ENCODE measurements around the gene MNAT1.

Gene MNAT1

DNA sequence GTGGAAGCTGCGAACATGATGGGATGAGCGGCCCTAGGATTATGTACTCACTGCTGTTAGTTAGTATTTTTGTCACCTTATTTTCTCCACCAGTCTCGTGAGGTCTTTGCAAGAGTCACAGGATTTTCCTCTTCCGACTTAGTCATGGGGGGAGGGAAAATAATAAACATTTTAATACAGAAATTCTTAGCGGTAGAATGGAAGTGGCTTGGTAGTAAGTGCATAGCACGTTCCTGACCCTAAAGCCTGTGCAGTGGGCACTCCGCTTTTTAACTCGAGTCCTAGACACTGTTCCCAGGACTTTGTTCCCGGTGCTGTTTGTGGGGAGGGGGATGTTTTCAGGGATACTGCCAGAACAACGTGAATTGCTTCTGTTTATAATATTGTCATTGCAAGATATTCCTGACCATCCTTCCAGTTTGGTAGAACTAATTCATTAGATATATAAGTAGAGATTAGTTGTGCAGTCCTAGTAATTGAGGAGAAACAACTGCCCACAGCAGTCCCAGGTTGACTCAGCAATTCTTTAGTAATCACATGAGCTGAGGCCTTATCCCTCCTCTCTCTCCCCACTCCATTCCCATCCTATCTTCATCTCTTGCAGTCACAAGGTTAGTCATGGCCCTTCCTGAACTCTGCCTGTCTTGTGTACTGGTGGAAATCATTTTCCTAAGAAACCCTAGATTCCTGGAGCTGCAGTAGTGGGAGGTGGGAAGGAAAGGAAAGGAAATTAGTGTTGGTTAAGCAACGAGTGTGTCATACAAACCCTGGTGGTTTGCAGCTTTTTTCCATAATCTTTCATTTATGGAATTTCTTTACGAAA lies 247.3 kb downstream of the MNAT1 start:
- peak overlapping the region; percentile 61 to 84 for H3K27ac ChIP-seq (ENCODE audit: insufficient read depth in 1 of 2, low read depth in 1 of 2, low read length in 2 of 2, poor library complexity in 1 of 2, severe bottlenecking in 2 of 2)
- peaks cover 0 to 8% (median 3%) of the 10 kb centered on the region in 4 experiments for H3K36me3 ChIP-seq (ENCODE audit: control insufficient read depth in 4 of 4, insufficient read depth in 4 of 4, low read length in 3 of 4)
- peaks cover 10 to 28% (median 19%) of the 10 kb centered on the region in 4 experiments for H3K4me1 ChIP-seq (ENCODE audit: control extremely low read depth in 1 of 4, control insufficient read depth in 4 of 4, insufficient read depth in 4 of 4, low read length in 3 of 4)
- WGBS (ENCODE audit: insufficient coverage) = 0% methylated on average over 2 of the region's 12 CpGs
- ChIA-PET CTCF (interaction anchor here (1.2 to 1.3 kb wide), 2 partner anchors 19 to 351 kb away, joined by 3 read pairs; no protein-coding TSS in a partner anchor), POLR2A (no interaction called here)
- H3K9me3 ChIP-seq (ENCODE audit: control extremely low read depth in 1 of 5, control insufficient read depth in 4 of 5, insufficient read depth in 2 of 5, low read depth in 1 of 5, low read length in 4 of 5) = no peaks in the 10 kb centered on the region
- H3K4me3 ChIP-seq (ENCODE audit: control insufficient read depth in 1 of 7, extremely low read depth in 1 of 7, insufficient read depth in 4 of 7, low read depth in 2 of 7, low read length in 6 of 7) = peak overlapping the region; percentile 75 to 98 (median 98)
- H3K27me3 ChIP-seq (replicated peaks in 2 of 5; ENCODE audit: control insufficient read depth in 4 of 5, insufficient read depth in 5 of 5, low read length in 4 of 5) = no peaks in the 10 kb centered on the region
- peak in 1 of 3 donors; percentile 29 for DNase-seq

DNA sequence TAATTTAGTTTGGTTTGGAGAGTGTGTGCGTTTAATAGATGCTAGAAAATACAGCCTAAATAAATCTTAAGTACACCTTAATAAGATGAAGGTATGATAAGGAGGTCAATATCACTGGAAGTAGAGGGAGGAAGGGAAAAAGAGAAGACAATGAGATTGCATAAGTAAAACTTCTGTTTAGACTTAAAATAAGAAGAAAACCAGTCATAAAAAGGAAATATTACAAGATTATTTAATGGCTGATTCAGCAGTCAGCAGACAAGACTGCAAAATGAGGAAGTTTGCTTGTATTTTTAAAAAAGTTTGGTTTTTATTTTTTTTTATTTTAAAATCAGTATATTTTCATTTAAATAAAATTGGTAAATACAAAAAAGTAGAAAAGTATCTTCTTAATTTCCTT lies 249.6 kb downstream of the MNAT1 start:
- no peaks in the 10 kb centered on the region for H3K27me3 ChIP-seq (replicated peaks in 2 of 5; ENCODE audit: control insufficient read depth in 4 of 5, insufficient read depth in 5 of 5, low read length in 4 of 5)
- CTCF ChIA-PET = no interaction called here
- no CpG with 5 or more reads among the region's 1 CpG for WGBS (ENCODE audit: insufficient coverage)

DNA sequence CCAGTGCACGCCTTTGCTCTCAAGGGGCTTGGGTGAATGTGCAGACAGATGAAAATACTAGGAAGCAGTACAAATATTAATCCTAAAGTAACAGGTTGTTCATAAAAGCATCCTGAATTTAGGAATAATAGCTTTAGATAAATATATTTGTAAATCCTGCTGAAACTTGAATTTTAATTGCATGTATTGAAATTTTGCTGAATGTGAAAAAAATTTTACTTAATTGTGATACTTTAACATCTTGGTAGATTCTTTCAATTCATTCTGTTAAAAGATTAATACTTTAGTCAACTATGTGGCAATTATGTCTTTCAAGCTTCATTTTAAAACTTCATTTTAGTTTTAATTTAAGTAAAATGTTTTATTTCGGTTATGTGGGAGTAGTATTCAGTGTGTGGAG lies 251.9 kb downstream of the MNAT1 start:
- no peaks in the 10 kb centered on the region for H3K27me3 ChIP-seq (replicated peaks in 2 of 5; ENCODE audit: control insufficient read depth in 4 of 5, insufficient read depth in 5 of 5, low read length in 4 of 5)
- H3K36me3 ChIP-seq (ENCODE audit: control insufficient read depth in 4 of 4, insufficient read depth in 4 of 4, low read length in 3 of 4) = peaks cover 0 to 13% (median 12%) of the 10 kb centered on the region in 4 experiments
- POLR2A ChIA-PET = no interaction called here
- DNase-seq = no peak
- CTCF ChIA-PET = no interaction called here
- peaks cover 5 to 22% (median 10%) of the 10 kb centered on the region in 4 experiments for H3K4me1 ChIP-seq (ENCODE audit: control extremely low read depth in 1 of 4, control insufficient read depth in 4 of 4, insufficient read depth in 4 of 4, low read length in 3 of 4)
- no peak overlapping the region for H3K27ac ChIP-seq (ENCODE audit: insufficient read depth in 1 of 2, low read depth in 1 of 2, low read length in 2 of 2, poor library complexity in 1 of 2, severe bottlenecking in 2 of 2)
- no peak overlapping the region for H3K4me3 ChIP-seq (ENCODE audit: control insufficient read depth in 1 of 7, extremely low read depth in 1 of 7, insufficient read depth in 4 of 7, low read depth in 2 of 7, low read length in 6 of 7)
- no peaks in the 10 kb centered on the region for H3K9me3 ChIP-seq (ENCODE audit: control extremely low read depth in 1 of 5, control insufficient read depth in 4 of 5, insufficient read depth in 2 of 5, low read depth in 1 of 5, low read length in 4 of 5)
- no CpG with 5 or more reads among the region's 2 CpGs for WGBS (ENCODE audit: insufficient coverage)

More for the DNA sequence above, 249.6 kb downstream of the MNAT1 start:
- peak in 2 of 3 donors; percentile 33 to 47 for DNase-seq
- POLR2A ChIA-PET = no interaction called here
- no peaks in the 10 kb centered on the region for H3K9me3 ChIP-seq (ENCODE audit: control extremely low read depth in 1 of 5, control insufficient read depth in 4 of 5, insufficient read depth in 2 of 5, low read depth in 1 of 5, low read length in 4 of 5)
- H3K4me3 ChIP-seq (ENCODE audit: control insufficient read depth in 1 of 7, extremely low read depth in 1 of 7, insufficient read depth in 4 of 7, low read depth in 2 of 7, low read length in 6 of 7) = no peak overlapping the region
- H3K36me3 ChIP-seq (ENCODE audit: control insufficient read depth in 4 of 4, insufficient read depth in 4 of 4, low read length in 3 of 4) = peaks cover 0 to 9% (median 8%) of the 10 kb centered on the region in 4 experiments
- H3K27ac ChIP-seq (ENCODE audit: insufficient read depth in 1 of 2, low read depth in 1 of 2, low read length in 2 of 2, poor library complexity in 1 of 2, severe bottlenecking in 2 of 2) = no peak overlapping the region
- H3K4me1 ChIP-seq (ENCODE audit: control extremely low read depth in 1 of 4, control insufficient read depth in 4 of 4, insufficient read depth in 4 of 4, low read length in 3 of 4) = peaks cover 10 to 28% (median 19%) of the 10 kb centered on the region in 4 experiments

DNA sequence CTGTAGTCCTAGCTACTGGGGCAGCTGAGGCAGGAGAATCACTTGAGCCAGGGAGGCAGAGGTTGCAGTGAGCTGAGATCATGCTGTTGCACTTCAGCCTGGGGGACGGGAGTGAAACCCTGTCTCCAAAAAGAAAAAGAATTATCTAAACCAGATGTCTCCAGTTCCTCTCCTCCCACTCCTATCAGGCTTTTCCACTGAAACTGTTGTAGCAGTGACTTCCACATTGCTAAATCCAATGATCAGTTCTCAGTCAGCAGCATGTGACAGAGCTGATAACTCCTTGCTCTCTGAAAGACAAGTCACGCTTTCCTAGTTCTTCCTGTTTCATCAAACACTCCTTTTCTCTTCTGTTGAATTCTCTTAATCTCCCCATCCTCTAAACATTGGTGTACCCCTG lies 255.0 kb downstream of the MNAT1 start:
- H3K27me3 ChIP-seq (replicated peaks in 2 of 5; ENCODE audit: control insufficient read depth in 4 of 5, insufficient read depth in 5 of 5, low read length in 4 of 5) = no peaks in the 10 kb centered on the region
- POLR2A ChIA-PET = no interaction called here
- peaks cover 0 to 24% (median 12%) of the 10 kb centered on the region in 4 experiments for H3K36me3 ChIP-seq (ENCODE audit: control insufficient read depth in 4 of 4, insufficient read depth in 4 of 4, low read length in 3 of 4)

DNA sequence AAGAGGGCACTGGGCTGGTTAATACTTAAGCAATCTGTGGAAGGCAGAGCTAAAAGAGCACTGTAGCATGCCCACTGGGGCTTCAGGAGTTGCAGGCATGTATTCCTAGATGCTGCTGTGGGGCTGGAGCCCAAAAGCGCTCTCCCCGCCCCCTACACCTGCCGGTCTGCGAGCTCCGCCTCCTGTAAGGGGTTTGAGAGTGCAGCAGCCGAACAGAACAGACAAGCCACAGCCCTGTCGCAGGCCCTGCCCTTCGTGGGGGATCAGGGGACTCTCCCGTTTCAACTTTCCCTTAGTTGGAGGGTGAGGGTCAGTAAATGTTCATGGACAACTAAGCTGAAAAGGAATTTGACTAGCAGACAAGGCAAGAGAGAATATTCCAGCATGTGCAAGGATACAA lies 264.1 kb downstream of the MNAT1 start:
- Histone ChIP-seq H3K9me3 (ENCODE audit: control extremely low read depth in 1 of 5, control insufficient read depth in 4 of 5, insufficient read depth in 2 of 5, low read depth in 1 of 5, low read length in 4 of 5) (peaks cover 0 to 13% (median 0%) of the 10 kb centered on the region in 5 experiments), H3K27me3 (replicated peaks in 2 of 5; ENCODE audit: control insufficient read depth in 4 of 5, insufficient read depth in 5 of 5, low read length in 4 of 5) (no peaks in the 10 kb centered on the region), H3K4me3 (ENCODE audit: control insufficient read depth in 1 of 7, extremely low read depth in 1 of 7, insufficient read depth in 4 of 7, low read depth in 2 of 7, low read length in 6 of 7) (no peak overlapping the region), H3K27ac (ENCODE audit: insufficient read depth in 1 of 2, low read depth in 1 of 2, low read length in 2 of 2, poor library complexity in 1 of 2, severe bottlenecking in 2 of 2) (no peak overlapping the region), H3K4me1 (ENCODE audit: control extremely low read depth in 1 of 4, control insufficient read depth in 4 of 4, insufficient read depth in 4 of 4, low read length in 3 of 4) (no peaks in the 10 kb centered on the region), H3K36me3 (ENCODE audit: control insufficient read depth in 4 of 4, insufficient read depth in 4 of 4, low read length in 3 of 4) (peaks cover 0 to 11% (median 0%) of the 10 kb centered on the region in 4 experiments)
- no peak for DNase-seq
- WGBS (ENCODE audit: insufficient coverage) = 94% methylated on average over 8 of the region's 9 CpGs
- POLR2A ChIA-PET = no interaction called here
- CTCF ChIA-PET = no interaction called here

More for the DNA sequence above, 255.0 kb downstream of the MNAT1 start:
- 100% methylated on average over 1 of the region's 2 CpGs for WGBS (ENCODE audit: insufficient coverage)
- H3K27ac ChIP-seq (ENCODE audit: insufficient read depth in 1 of 2, low read depth in 1 of 2, low read length in 2 of 2, poor library complexity in 1 of 2, severe bottlenecking in 2 of 2) = no peak overlapping the region
- no peaks in the 10 kb centered on the region for H3K9me3 ChIP-seq (ENCODE audit: control extremely low read depth in 1 of 5, control insufficient read depth in 4 of 5, insufficient read depth in 2 of 5, low read depth in 1 of 5, low read length in 4 of 5)
- peaks cover 0 to 2% (median 0%) of the 10 kb centered on the region in 4 experiments for H3K4me1 ChIP-seq (ENCODE audit: control extremely low read depth in 1 of 4, control insufficient read depth in 4 of 4, insufficient read depth in 4 of 4, low read length in 3 of 4)
- peak in 2 of 3 donors; percentile 7 to 34 for DNase-seq
- no peak overlapping the region for H3K4me3 ChIP-seq (ENCODE audit: control insufficient read depth in 1 of 7, extremely low read depth in 1 of 7, insufficient read depth in 4 of 7, low read depth in 2 of 7, low read length in 6 of 7)
- CTCF ChIA-PET = no interaction called here

DNA sequence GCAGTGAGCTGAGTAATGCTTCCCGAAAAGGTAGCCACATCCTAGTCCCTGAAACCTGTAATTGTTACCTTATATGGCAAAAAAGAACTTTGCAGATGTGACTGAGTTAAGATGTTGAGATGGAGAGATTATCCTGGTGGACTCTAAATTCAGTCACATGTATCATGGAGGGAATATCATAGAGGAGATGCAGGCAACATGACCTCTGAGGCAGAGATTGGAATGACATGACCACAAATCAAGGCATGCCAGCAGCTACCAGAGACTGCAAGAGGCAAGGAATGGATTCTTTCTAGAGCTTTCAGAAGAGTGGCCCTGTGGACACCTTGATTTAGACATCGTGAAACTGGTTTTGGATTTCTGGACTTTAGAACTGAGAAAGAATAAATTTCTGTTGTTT lies 265.0 kb downstream of the MNAT1 start:
- Histone ChIP-seq H3K4me1 (ENCODE audit: control extremely low read depth in 1 of 4, control insufficient read depth in 4 of 4, insufficient read depth in 4 of 4, low read length in 3 of 4) (no peaks in the 10 kb centered on the region), H3K27me3 (replicated peaks in 2 of 5; ENCODE audit: control insufficient read depth in 4 of 5, insufficient read depth in 5 of 5, low read length in 4 of 5) (no peaks in the 10 kb centered on the region), H3K36me3 (ENCODE audit: control insufficient read depth in 4 of 4, insufficient read depth in 4 of 4, low read length in 3 of 4) (peaks cover 0 to 9% (median 0%) of the 10 kb centered on the region in 4 experiments), H3K4me3 (ENCODE audit: control insufficient read depth in 1 of 7, extremely low read depth in 1 of 7, insufficient read depth in 4 of 7, low read depth in 2 of 7, low read length in 6 of 7) (no peak overlapping the region), H3K9me3 (ENCODE audit: control extremely low read depth in 1 of 5, control insufficient read depth in 4 of 5, insufficient read depth in 2 of 5, low read depth in 1 of 5, low read length in 4 of 5) (peaks cover 0 to 13% (median 0%) of the 10 kb centered on the region in 5 experiments), H3K27ac (ENCODE audit: insufficient read depth in 1 of 2, low read depth in 1 of 2, low read length in 2 of 2, poor library complexity in 1 of 2, severe bottlenecking in 2 of 2) (no peak overlapping the region)
- POLR2A ChIA-PET = no interaction called here
- no CpG with 5 or more reads among the region's 2 CpGs for WGBS (ENCODE audit: insufficient coverage)
- DNase-seq = no peak
- CTCF ChIA-PET = interaction anchor here (0.6 kb wide), 1 partner anchor 353 kb away, joined by 3 read pairs; no protein-coding TSS in a partner anchor

DNA sequence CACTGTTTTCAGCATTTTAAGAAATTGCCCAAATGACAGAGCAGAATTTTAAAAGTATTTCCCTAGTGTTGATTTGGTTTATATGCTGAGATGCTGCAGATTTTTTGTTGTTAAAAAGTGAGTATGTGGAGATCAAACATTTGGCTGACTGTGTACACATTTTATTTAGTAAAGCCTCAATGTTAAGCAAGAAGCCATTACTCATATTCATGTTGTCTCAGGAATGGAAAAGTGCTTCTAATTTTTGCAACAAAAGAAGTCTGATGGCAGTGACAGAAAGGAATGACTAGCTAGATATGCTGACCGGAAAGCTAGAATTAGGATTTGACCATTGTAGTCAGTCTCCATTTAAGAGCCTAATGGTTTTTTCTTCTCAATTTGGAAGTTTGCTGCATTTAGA lies 269.0 kb downstream of the MNAT1 start:
- POLR2A ChIA-PET = no interaction called here
- Histone ChIP-seq H3K27me3 (replicated peaks in 2 of 5; ENCODE audit: control insufficient read depth in 4 of 5, insufficient read depth in 5 of 5, low read length in 4 of 5) (no peaks in the 10 kb centered on the region), H3K36me3 (ENCODE audit: control insufficient read depth in 4 of 4, insufficient read depth in 4 of 4, low read length in 3 of 4) (peaks cover 0 to 1% (median 0%) of the 10 kb centered on the region in 4 experiments), H3K27ac (ENCODE audit: insufficient read depth in 1 of 2, low read depth in 1 of 2, low read length in 2 of 2, poor library complexity in 1 of 2, severe bottlenecking in 2 of 2) (no peak overlapping the region), H3K4me1 (ENCODE audit: control extremely low read depth in 1 of 4, control insufficient read depth in 4 of 4, insufficient read depth in 4 of 4, low read length in 3 of 4) (no peaks in the 10 kb centered on the region), H3K9me3 (ENCODE audit: control extremely low read depth in 1 of 5, control insufficient read depth in 4 of 5, insufficient read depth in 2 of 5, low read depth in 1 of 5, low read length in 4 of 5) (peaks cover 0 to 4% (median 0%) of the 10 kb centered on the region in 5 experiments), H3K4me3 (ENCODE audit: control insufficient read depth in 1 of 7, extremely low read depth in 1 of 7, insufficient read depth in 4 of 7, low read depth in 2 of 7, low read length in 6 of 7) (no peak overlapping the region)
- no CpG with 5 or more reads among the region's 1 CpG for WGBS (ENCODE audit: insufficient coverage)
- no peak for DNase-seq
- CTCF ChIA-PET = no interaction called here

All from common myeloid progenitor, CD34-positive (primary cell).